ENCODE measurements around the gene BLOC1S5.

DNA sequence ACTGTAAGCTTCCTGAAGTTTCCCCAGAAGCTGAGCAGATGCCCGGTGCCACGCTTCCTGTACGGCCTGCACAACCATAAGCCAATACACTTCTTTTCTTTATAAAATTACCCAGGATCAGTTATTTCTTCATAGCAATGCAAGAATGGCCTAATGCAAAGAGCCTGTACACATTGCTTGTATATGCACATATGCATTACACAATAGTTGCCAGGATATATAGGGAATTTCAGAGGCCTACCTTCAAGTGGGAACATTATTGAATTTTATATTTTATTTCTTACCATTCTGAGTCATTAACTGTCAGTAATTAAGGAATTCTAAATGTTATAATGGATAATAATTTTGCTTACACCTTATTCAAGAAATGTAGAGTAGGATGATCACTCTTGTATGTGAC, 93.6 kb downstream of the BLOC1S5 start:
- TF ChIP-seq, protein P1, sequence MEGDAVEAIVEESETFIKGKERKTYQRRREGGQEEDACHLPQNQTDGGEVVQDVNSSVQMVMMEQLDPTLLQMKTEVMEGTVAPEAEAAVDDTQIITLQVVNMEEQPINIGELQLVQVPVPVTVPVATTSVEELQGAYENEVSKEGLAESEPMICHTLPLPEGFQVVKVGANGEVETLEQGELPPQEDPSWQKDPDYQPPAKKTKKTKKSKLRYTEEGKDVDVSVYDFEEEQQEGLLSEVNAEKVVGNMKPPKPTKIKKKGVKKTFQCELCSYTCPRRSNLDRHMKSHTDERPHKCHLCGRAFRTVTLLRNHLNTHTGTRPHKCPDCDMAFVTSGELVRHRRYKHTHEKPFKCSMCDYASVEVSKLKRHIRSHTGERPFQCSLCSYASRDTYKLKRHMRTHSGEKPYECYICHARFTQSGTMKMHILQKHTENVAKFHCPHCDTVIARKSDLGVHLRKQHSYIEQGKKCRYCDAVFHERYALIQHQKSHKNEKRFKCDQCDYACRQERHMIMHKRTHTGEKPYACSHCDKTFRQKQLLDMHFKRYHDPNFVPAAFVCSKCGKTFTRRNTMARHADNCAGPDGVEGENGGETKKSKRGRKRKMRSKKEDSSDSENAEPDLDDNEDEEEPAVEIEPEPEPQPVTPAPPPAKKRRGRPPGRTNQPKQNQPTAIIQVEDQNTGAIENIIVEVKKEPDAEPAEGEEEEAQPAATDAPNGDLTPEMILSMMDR (conservative IDR thresholded peaks at IDR 0.05; ENCODE audit: low read length) = no peak
- TF ChIP-seq EZH2phosphoT487 (IDR thresholded peaks at IDR 0.05; ENCODE audit: borderline replicate concordance) = no peak
